HG03432 (cell line): ENCODE data around the gene NLK.
"Not testable (repeated sequence)": the region's sequence is repeated elsewhere in the genome, so short reads cannot be mapped to it uniquely, and the experiment has no call there.

Experiments used
- ATAC-seq: cut with Tn5 transposase; IDR thresholded peaks from one replicate; pipeline ENCODE4 v1.9.1; 2021; ENCODE audit warnings: mild to moderate bottlenecking, moderate library complexity; ENCODE audit not compliant: unreplicated experiment

Gene NLK

DNA sequence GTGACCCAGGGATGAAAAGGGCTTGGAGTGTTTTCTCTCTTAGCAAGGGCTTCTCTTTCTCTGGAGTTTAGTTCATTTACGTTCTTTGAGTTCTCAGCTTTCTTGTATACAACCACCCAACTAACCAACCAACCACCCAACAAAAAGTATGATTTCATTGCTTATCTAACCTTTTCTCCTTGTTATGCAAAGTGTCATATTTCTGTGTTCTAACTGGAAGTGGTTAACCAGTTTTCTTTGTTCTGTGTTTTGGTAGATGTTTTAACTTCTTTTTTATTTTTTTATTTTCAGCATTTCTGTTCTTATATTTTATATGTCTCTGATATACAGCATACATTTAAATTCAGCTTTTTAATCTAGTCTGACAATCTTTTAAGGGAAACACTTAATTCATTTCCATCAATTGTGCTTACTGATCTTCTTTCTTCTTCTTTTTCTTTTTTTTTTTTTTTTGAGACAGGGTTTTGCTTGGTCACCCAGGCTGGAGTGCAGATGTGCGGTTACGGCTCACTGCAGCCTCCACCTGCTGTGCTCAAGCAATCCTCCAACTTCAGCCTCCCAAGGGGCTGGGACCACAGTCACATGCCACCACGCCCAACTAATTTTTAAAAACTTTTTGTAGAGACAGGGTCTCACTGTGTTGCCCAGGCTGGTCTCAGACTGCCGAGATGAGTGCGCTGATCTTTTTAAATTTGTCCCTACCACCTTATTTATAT is 29.6 kb downstream of the NLK start:
- peak; percentile 51 for ATAC-seq

GRCh38 chr17:28072936-28073533 is 30.6 kb downstream of the NLK start:
- no peak for ATAC-seq

- no peak for ATAC-seq
Observed at GRCh38 chr17:28074010-28074409, 31.5 kb downstream of the NLK start.

DNA sequence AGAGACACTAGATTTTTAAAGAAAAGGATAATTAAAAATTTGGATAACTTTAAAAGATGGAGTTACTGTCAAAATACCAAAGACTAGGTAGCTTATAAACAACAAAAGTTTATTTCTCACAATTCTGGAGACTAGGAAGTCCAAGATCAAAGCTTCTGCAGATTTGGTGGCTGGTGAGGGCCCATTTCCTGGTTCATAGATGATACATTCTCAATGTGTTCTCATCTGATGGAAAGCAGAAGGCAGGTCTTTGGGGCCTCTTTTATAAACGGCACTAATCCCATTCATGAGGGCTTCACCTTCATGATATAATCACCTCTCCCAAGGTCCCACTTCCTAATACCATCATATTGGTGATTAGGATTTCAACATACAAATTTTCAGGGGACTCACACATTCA is 33.7 kb downstream of the NLK start:
- no peak for ATAC-seq

GRCh38 chr17:28077140-28077539 is 34.7 kb downstream of the NLK start:
- ATAC-seq, result not testable (repeated sequence)

DNA sequence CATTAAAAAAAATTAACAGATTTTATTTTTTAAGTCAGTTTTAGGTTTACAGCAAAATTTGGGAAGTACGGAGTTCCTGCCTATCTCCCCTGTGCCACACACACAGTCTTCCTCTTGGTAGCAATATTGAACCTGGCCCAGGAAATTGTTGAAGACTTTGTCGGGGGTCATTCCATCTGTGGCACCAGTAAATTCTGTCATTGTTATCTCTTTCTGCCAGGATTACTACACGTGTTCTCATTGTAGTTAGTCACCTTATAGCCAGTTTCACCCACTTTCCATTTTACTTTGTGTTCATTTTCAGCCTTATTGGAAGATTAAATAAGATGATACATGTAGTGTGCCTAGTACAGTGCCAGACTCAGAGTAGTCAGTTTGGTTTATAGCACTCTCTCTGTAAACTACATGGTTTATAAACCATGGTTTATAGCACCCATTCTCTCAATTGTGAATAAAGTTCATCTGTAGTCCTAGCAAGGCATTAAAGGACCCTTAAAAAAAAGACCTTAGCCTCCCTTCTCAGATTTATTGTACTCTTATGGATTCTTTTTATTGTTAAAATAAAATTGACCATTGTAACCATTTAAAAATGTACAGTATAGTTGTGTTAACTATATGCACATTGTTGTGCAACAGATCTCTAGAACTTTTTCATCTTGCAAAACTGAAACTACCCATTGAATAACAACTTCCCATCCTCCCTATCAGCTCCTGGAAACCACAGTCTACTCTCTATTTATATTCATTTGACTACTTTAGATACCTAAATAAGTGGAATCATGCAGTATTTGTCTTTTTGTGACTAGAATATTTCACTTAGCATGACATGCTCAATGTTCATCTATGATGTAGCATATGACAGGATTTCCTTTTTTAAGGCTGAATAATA is 36.1 kb downstream of the NLK start:
- ATAC-seq, result no peak

DNA sequence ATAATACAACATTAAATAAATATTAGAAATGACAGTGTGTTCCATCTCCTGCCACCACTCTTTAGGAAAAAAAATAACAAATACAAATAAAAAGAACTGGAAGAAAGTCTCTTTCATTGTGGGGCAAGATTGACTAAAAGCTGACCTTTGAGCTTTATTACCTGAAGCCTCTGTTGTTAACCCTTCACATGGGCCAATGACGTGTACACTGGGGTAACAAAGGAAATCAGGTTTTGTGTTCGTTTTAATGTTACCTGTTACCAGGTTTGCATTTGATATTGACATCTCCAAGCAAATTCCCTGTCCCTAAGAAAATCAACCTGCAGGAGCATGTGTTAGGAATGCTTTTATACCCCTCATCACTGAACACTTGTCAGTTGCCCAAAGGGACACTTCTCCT is 39.0 kb downstream of the NLK start:
- ATAC-seq, result no peak

- ATAC-seq, result no peak
Observed at GRCh38 chr17:28085766-28086165, 43.3 kb downstream of the NLK start.

GRCh38 chr17:28086519-28086918 is 44.0 kb downstream of the NLK start:
- no peak for ATAC-seq

GRCh38 chr17:28087743-28088142 is 45.3 kb downstream of the NLK start:
- no peak for ATAC-seq

DNA sequence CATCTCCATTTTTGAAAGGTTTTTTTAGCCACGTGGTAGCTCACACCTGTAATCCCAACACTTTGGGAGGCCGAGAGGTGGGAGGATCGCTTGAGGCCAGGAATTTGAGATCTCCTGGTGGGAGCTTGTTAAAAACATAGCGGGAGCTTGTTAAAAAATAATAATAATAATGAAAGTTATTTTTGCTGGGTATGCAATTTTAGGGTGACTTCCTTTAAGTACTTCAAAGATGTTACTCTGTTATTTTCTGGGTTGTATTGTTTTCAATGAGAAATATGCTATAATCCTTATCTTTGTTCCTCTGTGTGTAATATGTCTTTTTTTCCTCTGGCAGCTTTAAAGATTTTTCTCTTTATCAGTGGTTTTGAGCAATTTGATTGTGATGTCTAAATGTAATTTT is 48.1 kb downstream of the NLK start:
- no peak for ATAC-seq

GRCh38 chr17:28092088-28092487 is 49.6 kb downstream of the NLK start:
- no peak for ATAC-seq

DNA sequence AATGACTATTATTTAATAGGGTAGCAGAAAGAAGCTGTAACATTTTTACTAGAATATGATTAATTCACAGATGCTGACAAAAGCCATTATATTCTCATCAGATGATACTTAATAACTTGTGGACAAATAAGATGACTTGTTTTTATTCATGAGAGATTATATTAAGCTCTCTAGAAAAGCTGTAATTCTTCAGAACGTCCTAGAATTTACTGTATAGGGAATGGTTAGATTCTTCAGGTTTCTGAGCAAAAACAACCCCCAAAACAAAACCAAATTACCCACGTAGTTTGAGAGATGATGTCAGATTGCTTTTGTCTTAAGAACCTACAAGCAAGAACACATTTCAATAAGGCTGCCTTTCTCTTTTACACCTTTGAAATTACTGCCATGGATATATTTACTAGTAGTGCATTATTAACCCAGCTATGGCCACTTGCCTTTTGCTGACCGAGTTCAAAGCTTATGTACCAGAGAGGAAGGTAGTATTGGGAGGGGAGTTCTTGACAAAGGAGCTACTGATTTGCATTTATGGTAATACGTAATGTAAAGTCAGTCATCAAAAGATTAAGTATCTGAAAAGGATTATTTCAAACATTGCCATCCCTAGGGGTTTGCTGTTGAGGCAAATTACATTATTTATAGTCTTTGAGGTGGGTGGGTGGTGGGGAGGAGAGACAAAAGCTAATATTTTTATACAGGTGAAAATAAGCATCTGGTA is 51.7 kb downstream of the NLK start:
- no peak for ATAC-seq

DNA sequence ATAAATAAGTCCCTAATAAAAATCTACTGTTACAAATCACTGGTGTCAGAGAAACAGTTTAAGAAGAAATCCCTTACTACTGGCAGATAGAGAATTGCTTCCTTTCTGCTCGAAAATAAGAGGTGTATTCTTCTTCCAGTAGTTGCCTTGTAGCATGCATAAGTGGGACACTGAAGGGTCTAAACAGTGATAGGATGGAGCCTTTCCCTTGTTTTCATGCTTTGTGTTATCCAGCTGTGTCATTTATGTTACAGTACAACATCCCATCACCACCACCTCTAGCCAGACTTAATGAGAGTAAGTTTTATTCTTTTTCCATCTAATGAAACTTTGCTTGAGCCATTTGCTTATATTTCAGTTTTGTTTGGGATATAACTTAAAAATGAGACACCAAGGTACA is 54.3 kb downstream of the NLK start:
- ATAC-seq, result no peak

DNA sequence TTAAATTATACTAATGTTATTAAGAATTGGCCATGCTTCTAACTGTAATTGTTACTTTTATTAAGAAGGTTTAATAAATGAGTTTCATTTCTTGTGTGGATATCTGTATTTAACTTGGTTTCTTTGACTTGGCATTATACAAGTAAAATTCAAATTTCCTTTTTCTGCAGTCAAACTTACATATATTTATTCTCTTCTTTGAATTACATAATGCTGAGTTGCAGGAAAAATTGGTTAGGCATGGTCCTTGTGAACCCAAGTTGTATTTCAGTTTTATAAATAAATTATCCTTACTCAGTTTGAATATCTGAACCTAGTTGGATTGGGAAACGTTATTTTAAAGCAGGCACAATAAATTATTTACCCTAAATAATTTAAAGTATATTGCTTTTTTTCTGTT is 54.8 kb downstream of the NLK start:
- no peak for ATAC-seq

GRCh38 chr17:28097901-28098300 is 55.4 kb downstream of the NLK start:
- ATAC-seq, result peak; percentile 63

DNA sequence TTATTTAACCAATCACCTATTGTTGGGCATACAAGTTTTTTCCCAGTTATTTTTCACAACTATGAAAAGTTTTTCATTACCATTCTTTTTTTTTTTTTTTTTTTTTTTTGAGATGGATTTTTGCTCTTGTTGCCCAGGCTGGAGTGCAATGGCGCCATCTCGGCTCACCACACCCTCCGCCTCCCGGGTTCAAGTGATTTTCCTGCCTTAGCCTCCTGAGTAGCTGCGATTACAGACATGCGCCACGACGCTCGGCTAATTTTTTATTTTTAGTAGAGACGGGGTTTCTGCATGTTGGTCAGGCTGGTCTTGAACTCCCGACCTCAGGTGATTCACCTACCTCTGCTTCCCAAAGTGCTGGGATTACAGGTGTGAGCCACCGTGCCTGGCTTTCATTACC is 56.1 kb downstream of the NLK start:
- ATAC-seq, result not testable (repeated sequence)

- ATAC-seq, result no peak
Observed at GRCh38 chr17:28100251-28100650, 57.8 kb downstream of the NLK start.

- no peak for ATAC-seq
Observed at GRCh38 chr17:28100936-28101335, 58.5 kb downstream of the NLK start.

DNA sequence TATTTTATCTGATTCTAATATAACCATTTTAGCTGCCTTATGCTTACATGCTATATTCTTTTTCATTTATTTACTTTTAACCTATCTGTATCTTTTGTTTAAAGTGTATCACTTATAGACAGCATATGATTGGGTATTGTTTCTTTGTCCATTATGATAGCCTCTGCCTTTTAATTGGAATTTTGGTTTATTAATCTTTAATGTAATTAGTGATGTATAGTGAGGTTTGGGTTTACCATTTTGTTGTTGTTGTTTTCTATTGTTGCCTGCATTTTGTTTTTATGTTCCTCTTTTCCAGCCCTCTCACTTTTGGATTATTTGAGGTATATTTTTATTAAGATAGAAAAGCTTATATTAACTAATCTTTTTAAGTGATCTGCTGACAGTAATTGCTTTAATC is 59.4 kb downstream of the NLK start:
- ATAC-seq, result no peak

- ATAC-seq, result no peak
Observed at GRCh38 chr17:28105501-28105900, 63.0 kb downstream of the NLK start.
